ENCODE measurements around the gene FIGNL1.

Gene FIGNL1

GRCh38 chr7:50400114-50400513 lies 50.0 kb downstream of the FIGNL1 start:
- Mint-ChIP-seq H3K27me3 (no peaks in the 10 kb centered on the region), H3K9me3 (ENCODE audit: low read depth) (no peaks in the 10 kb centered on the region), H3K4me3 (no peak overlapping the region), H3K4me1 (ENCODE audit: low read depth) (peaks cover 78% of the 10 kb centered on the region), H3K36me3 (peaks cover 18% of the 10 kb centered on the region), H3K27ac (no peak overlapping the region)

- H3K27me3 Mint-ChIP-seq, result no peaks in the 10 kb centered on the region
- H3K27ac Mint-ChIP-seq, result peak overlapping the region; percentile 72
- peaks cover 18% of the 10 kb centered on the region for H3K36me3 Mint-ChIP-seq
Measured at GRCh38 chr7:50399635-50400034, 50.5 kb downstream of the FIGNL1 start.

DNA sequence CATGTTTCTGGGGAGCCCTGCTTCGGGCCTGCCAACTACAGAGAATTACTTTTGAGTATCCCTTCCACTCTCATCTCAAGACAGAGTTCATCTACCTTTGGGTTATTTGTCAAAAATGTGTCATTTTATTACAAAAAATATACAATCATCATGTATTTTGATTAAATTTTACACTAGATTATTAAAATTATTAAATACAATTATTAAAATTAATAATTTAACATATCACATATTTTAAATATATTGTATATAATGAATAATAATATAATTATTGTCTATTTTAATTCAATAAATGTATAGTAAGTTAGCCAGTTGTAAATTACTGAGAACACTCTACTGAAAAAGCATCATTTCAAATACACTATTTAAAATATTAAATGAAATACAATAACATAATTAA lies 50.9 kb downstream of the FIGNL1 start:
- no peaks in the 10 kb centered on the region for H3K9me3 Mint-ChIP-seq (ENCODE audit: low read depth)
- no peak overlapping the region for H3K4me3 Mint-ChIP-seq
- H3K27ac Mint-ChIP-seq, result peak overlapping the region; percentile 99
- peaks cover 18% of the 10 kb centered on the region for H3K36me3 Mint-ChIP-seq
- no peaks in the 10 kb centered on the region for H3K27me3 Mint-ChIP-seq
- peaks cover 79% of the 10 kb centered on the region for H3K4me1 Mint-ChIP-seq (ENCODE audit: low read depth)

More at GRCh38 chr7:50399635-50400034, 50.5 kb downstream of the FIGNL1 start:
- Mint-ChIP-seq H3K4me1 (ENCODE audit: low read depth) (peaks cover 78% of the 10 kb centered on the region), H3K9me3 (ENCODE audit: low read depth) (no peaks in the 10 kb centered on the region), H3K4me3 (no peak overlapping the region)

GRCh38 chr7:50397971-50398324 lies 52.2 kb downstream of the FIGNL1 start:
- peaks cover 80% of the 10 kb centered on the region for H3K4me1 Mint-ChIP-seq (ENCODE audit: low read depth)
- H3K27me3 Mint-ChIP-seq, result no peaks in the 10 kb centered on the region
- peak overlapping the region; percentile 99 for H3K27ac Mint-ChIP-seq
- H3K36me3 Mint-ChIP-seq, result peaks cover 27% of the 10 kb centered on the region
- H3K9me3 Mint-ChIP-seq (ENCODE audit: low read depth), result no peaks in the 10 kb centered on the region
- H3K4me3 Mint-ChIP-seq, result peak overlapping the region; percentile 68

GRCh38 chr7:50397320-50397970 lies 52.7 kb downstream of the FIGNL1 start:
- peaks cover 30% of the 10 kb centered on the region for H3K36me3 Mint-ChIP-seq
- H3K27me3 Mint-ChIP-seq, result no peaks in the 10 kb centered on the region
- H3K9me3 Mint-ChIP-seq (ENCODE audit: low read depth), result no peaks in the 10 kb centered on the region
- peaks cover 80% of the 10 kb centered on the region for H3K4me1 Mint-ChIP-seq (ENCODE audit: low read depth)
- H3K4me3 Mint-ChIP-seq, result peak overlapping the region; percentile 68
- peak overlapping the region; percentile 99 for H3K27ac Mint-ChIP-seq

DNA sequence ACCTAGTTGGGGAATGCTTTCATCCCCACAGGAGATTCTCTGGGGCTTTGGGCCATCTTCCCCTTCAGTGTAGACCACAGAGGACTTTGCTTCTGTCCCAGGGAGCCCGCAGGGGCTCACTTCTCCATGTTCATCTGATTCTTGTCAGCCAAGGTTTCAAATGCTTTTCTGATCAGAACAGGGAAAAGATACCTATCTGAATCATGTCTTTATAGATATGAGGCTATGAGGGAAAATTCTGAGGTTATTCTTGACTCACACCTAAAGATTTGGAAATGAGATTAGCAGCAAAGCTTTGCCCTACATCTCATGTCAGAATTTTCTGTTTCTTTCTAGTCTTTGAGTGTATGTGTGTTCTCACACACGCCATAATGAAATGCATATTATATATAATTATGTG lies 53.3 kb downstream of the FIGNL1 start:
- Mint-ChIP-seq H3K9me3 (ENCODE audit: low read depth) (no peaks in the 10 kb centered on the region), H3K4me1 (ENCODE audit: low read depth) (peaks cover 80% of the 10 kb centered on the region), H3K4me3 (peak overlapping the region; percentile 80), H3K27ac (peak overlapping the region; percentile 99), H3K36me3 (peaks cover 33% of the 10 kb centered on the region), H3K27me3 (no peaks in the 10 kb centered on the region)

DNA sequence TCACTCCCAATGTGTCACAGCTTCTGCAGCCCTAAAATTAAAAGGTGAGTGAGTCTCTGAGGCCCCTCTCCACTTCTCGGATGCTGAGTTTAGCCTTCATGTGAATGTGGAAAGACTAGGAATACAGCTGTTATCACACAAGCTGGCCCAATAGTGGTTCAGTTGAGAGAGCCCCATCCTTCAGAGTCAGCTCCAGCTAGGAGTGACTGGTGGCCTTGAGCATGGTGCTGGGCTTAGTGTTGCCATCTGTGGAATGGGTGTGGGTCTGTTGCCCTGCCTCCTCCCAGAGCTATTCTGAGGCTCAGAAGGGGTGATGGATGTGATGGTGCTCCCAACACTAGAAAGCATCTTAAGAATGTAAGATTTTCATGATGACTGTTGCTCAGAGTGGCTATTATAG lies 55.8 kb downstream of the FIGNL1 start:
- Mint-ChIP-seq H3K4me3 (peak overlapping the region; percentile 79), H3K36me3 (peaks cover 39% of the 10 kb centered on the region), H3K27ac (peak overlapping the region; percentile 98), H3K27me3 (no peaks in the 10 kb centered on the region), H3K4me1 (ENCODE audit: low read depth) (peaks cover 93% of the 10 kb centered on the region), H3K9me3 (ENCODE audit: low read depth) (no peaks in the 10 kb centered on the region)
